ENCODE data around the gene LRTM2.

GRCh38 chr12:1793426-1794210 lies 26.7 kb upstream of the LRTM2 start:
- TF ChIP-seq CTCF (conservative IDR thresholded peaks at IDR 0.05; ENCODE audit: low read length) = no peak
- TF ChIP-seq EZH2phosphoT487 (IDR thresholded peaks at IDR 0.05; ENCODE audit: borderline replicate concordance) = no peak
